Skeletal muscle tissue (tissue), 4 donors: Measurements from ENCODE around the gene GOT1. TPM values are rescaled to one million over a fixed set of nuclear protein-coding genes. Genes with fewer than 3 reads are reported as not detected.

Experiments
- H3K27ac ChIP-seq: one replicate; pipeline ENCODE4 v1.7.0; 2013; ENCODE audit warnings: mild to moderate bottlenecking, low read depth, low read length, inconsistent platforms
- H3K27me3 ChIP-seq, 3 donors: one replicate each; pipeline ENCODE4 v1.7.0; 2013; ENCODE audit warnings: low read length in 3 of 3; ENCODE audit not compliant: control insufficient read depth in 3 of 3, insufficient read depth in 3 of 3
- H3K36me3 ChIP-seq, 3 donors: one replicate each; pipeline ENCODE4 v1.7.0; 2013; ENCODE audit warnings: low read length in 3 of 3; ENCODE audit not compliant: control insufficient read depth in 3 of 3, insufficient read depth in 3 of 3
- H3K4me1 ChIP-seq, 3 donors: one replicate each; pipeline ENCODE4 v1.7.0; 2013; ENCODE audit warnings: low read length in 3 of 3, mild to moderate bottlenecking in 3 of 3; ENCODE audit not compliant: control insufficient read depth in 3 of 3, insufficient read depth in 3 of 3
- H3K4me3 ChIP-seq, 3 donors: one replicate each; pipeline ENCODE4 v1.7.0; 2013; ENCODE audit warnings: low read length in 3 of 3
- H3K9ac ChIP-seq, 3 donors: one replicate each; pipeline ENCODE4 v1.7.0; 2013; ENCODE audit warnings: low read length in 3 of 3, mild to moderate bottlenecking in 3 of 3, moderate library complexity in 2 of 3, low read depth in 1 of 3
- H3K9me3 ChIP-seq, 3 donors: one replicate each; pipeline ENCODE4 v1.7.0; 2013; ENCODE audit warnings: low read length in 3 of 3; ENCODE audit not compliant: control insufficient read depth in 3 of 3
- total RNA-seq: library from RNA; depleted of rRNA; stranded (reverse); fragments of >200 nt; gene quantifications from one replicate; pipeline ENCODE4 v1.2.3, GENCODE V29; 2014
- donor health status: Osteomylitis.

Gene GOT1
- total RNA-seq, 1 donor from 2014 or later: 27.1 TPM

- H3K9ac ChIP-seq: no peak overlapping the region
- peaks cover 11 to 22% (median 21%) of the 10 kb centered on the region in 3 donors for H3K4me1 ChIP-seq
- H3K9me3 ChIP-seq: no peaks in the 10 kb centered on the region
- H3K4me3 ChIP-seq: no peak overlapping the region
- H3K36me3 ChIP-seq: peaks cover 0 to 3% (median 0%) of the 10 kb centered on the region in 3 donors
- no peak overlapping the region for H3K27ac ChIP-seq
- H3K27me3 ChIP-seq: peaks cover 0 to 13% (median 0%) of the 10 kb centered on the region in 3 donors
These were observed 40.5 kb downstream of the GOT1 start for GRCh38 chr10:99389729-99390480.

- Histone ChIP-seq H3K27ac (no peak overlapping the region), H3K4me1 (peaks cover 5 to 15% (median 13%) of the 10 kb centered on the region in 3 donors), H3K4me3 (no peak overlapping the region), H3K9me3 (no peaks in the 10 kb centered on the region), H3K36me3 (no peaks in the 10 kb centered on the region), H3K27me3 (peaks cover 3 to 16% (median 5%) of the 10 kb centered on the region in 3 donors), H3K9ac (no peak overlapping the region)
These were observed 42.9 kb downstream of the GOT1 start for GRCh38 chr10:99387541-99387940.

- Histone ChIP-seq H3K36me3 (no peaks in the 10 kb centered on the region), H3K27me3 (peaks cover 3 to 16% (median 5%) of the 10 kb centered on the region in 3 donors), H3K4me1 (peaks cover 5 to 15% (median 8%) of the 10 kb centered on the region in 3 donors), H3K9ac (no peak overlapping the region), H3K4me3 (no peak overlapping the region), H3K9me3 (no peaks in the 10 kb centered on the region), H3K27ac (no peak overlapping the region)
These were observed 43.4 kb downstream of the GOT1 start for GRCh38 chr10:99387071-99387470.

- H3K4me1 ChIP-seq: no peaks in the 10 kb centered on the region
These were observed 48.2 kb downstream of the GOT1 start for GRCh38 chr10:99382176-99382575.

GRCh38 chr10:99375426-99375825 is 55.0 kb downstream of the GOT1 start:
- H3K36me3 ChIP-seq: no peaks in the 10 kb centered on the region
- peaks cover 4 to 9% (median 7%) of the 10 kb centered on the region in 3 donors for H3K27me3 ChIP-seq
- H3K9ac ChIP-seq: no peak overlapping the region
- no peaks in the 10 kb centered on the region for H3K4me1 ChIP-seq
- no peaks in the 10 kb centered on the region for H3K9me3 ChIP-seq
- H3K27ac ChIP-seq: no peak overlapping the region
- no peak overlapping the region for H3K4me3 ChIP-seq

More at GRCh38 chr10:99382176-99382575, 48.2 kb downstream of the GOT1 start:
- Histone ChIP-seq H3K27me3 (peaks cover 3 to 8% (median 5%) of the 10 kb centered on the region in 3 donors), H3K36me3 (no peaks in the 10 kb centered on the region), H3K9ac (no peak overlapping the region), H3K9me3 (no peaks in the 10 kb centered on the region), H3K4me3 (no peak overlapping the region), H3K27ac (no peak overlapping the region)

GRCh38 chr10:99374972-99375371 is 55.5 kb downstream of the GOT1 start:
- Histone ChIP-seq H3K27ac (no peak overlapping the region), H3K4me3 (no peak overlapping the region), H3K9ac (no peak overlapping the region), H3K9me3 (no peaks in the 10 kb centered on the region), H3K36me3 (no peaks in the 10 kb centered on the region), H3K27me3 (peaks cover 4 to 9% (median 7%) of the 10 kb centered on the region in 3 donors), H3K4me1 (no peaks in the 10 kb centered on the region)

GRCh38 chr10:99374526-99374925 is 55.9 kb downstream of the GOT1 start:
- H3K4me3 ChIP-seq: no peak overlapping the region
- no peaks in the 10 kb centered on the region for H3K4me1 ChIP-seq
- no peak overlapping the region for H3K27ac ChIP-seq
- no peaks in the 10 kb centered on the region for H3K9me3 ChIP-seq
- H3K36me3 ChIP-seq: no peaks in the 10 kb centered on the region
- H3K9ac ChIP-seq: no peak overlapping the region
- peaks cover 4 to 9% (median 7%) of the 10 kb centered on the region in 3 donors for H3K27me3 ChIP-seq

GRCh38 chr10:99372546-99373271 is 57.7 kb downstream of the GOT1 start:
- H3K4me1 ChIP-seq: no peaks in the 10 kb centered on the region
- H3K27ac ChIP-seq: no peak overlapping the region
- no peak overlapping the region for H3K4me3 ChIP-seq
- no peaks in the 10 kb centered on the region for H3K36me3 ChIP-seq
- no peak overlapping the region for H3K9ac ChIP-seq
- H3K27me3 ChIP-seq: peaks cover 4 to 9% (median 7%) of the 10 kb centered on the region in 3 donors
- no peaks in the 10 kb centered on the region for H3K9me3 ChIP-seq

- Histone ChIP-seq H3K36me3 (no peaks in the 10 kb centered on the region), H3K4me3 (no peak overlapping the region), H3K27me3 (peaks cover 3 to 13% (median 4%) of the 10 kb centered on the region in 3 donors), H3K4me1 (no peaks in the 10 kb centered on the region), H3K9ac (no peak overlapping the region), H3K9me3 (no peaks in the 10 kb centered on the region), H3K27ac (no peak overlapping the region)
These were observed 59.4 kb downstream of the GOT1 start for GRCh38 chr10:99370993-99371392.

GRCh38 chr10:99369551-99369950 is 60.9 kb downstream of the GOT1 start:
- Histone ChIP-seq H3K36me3 (no peaks in the 10 kb centered on the region), H3K9ac (no peak overlapping the region), H3K27me3 (peaks cover 4 to 12% (median 6%) of the 10 kb centered on the region in 3 donors)

More at GRCh38 chr10:99369551-99369950, 60.9 kb downstream of the GOT1 start:
- no peaks in the 10 kb centered on the region for H3K9me3 ChIP-seq
- H3K4me3 ChIP-seq: no peak overlapping the region
- H3K27ac ChIP-seq: no peak overlapping the region
- H3K4me1 ChIP-seq: no peaks in the 10 kb centered on the region
